GM19395 (cell line): ENCODE measurements around the gene CPT2.
A peak's percentile ranks its signal among the peaks of the same experiment; 100 is the strongest.

Experiments
- ATAC-seq: cut with Tn5 transposase; IDR thresholded peaks from one replicate; pipeline ENCODE4 v1.9.1; 2021; ENCODE audit warnings: mild to moderate bottlenecking, moderate library complexity; ENCODE audit not compliant: unreplicated experiment

The CPT2 gene

GRCh38 chr1:53214376-53214940 is 17.8 kb downstream of the CPT2 start:
- no peak for ATAC-seq

- ATAC-seq: no peak
Observed at GRCh38 chr1:53218201-53218600, 21.6 kb downstream of the CPT2 start.

- no peak for ATAC-seq
Observed at GRCh38 chr1:53219711-53220110, 23.1 kb downstream of the CPT2 start.

GRCh38 chr1:53220171-53220961 is 23.7 kb downstream of the CPT2 start, which contains the start of gene CZIB:
TSS of gene CZIB (minus strand) at chr1:53220634. CDS start at chr1:53220575, 59 bp downstream.
- peak; percentile 95 for ATAC-seq

DNA sequence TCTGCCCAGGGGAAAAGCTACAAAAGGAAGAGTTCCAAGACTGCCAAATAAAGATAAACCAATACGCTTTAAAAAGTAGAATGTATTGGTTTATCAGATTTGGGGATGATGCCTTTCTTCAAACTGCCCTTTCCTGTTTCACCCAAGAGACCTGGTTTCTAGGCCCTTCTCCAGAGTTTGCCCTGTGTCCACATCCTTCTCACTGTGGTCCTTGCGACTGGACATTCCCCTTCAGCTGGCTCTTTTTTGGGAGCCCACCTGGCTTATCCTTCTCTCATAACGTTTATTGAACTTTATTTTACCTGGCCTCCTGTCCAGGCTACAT is 24.3 kb downstream of the CPT2 start:
- no peak for ATAC-seq

- no peak for ATAC-seq
Observed at GRCh38 chr1:53237638-53238037, 41.0 kb downstream of the CPT2 start.

DNA sequence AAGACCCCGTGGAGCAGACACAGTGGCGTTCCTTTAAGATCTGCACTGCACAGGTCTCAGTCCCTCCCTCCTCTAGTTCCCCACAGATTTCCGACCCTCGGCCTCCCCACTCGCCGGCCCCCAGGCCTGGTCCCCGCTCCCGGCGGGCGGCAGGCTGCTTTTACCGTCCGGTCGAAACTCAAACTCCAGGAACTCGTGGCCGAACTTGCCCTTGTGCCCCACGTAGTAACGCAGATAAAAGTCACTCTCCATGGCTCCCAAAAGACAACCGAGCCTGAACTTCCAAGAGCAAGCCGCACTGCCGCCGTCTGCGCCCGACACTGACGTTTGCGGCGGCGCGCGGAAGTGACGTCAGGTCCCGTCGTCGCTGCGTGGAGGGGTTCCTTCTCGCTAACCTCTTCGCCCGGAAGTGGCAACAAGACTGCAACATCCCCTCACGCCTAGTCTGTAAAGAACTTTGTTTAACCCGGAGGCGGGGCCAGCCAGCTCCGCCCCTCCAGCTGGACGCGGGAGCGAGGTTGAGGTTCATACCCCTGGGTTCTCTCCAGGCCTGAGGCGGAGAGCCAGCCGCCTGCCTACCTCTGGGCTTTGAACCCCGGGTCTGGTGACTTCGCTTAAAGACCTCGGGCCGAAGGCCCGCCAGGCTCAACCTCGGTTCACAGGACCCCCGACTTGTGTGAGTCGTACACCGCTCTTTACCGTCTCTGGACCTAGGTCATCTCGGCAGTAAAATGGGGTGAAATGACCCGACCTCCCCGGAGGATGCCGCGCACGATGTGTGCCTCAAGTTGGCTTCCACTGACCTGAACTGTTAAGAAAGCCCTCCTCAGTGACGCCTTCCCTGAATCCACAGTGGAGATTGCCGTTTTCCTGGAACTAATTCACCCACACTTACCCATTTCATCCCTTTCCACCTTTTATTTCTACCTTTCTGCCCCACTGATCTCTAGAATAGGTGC is 41.9 kb downstream of the CPT2 start, which contains the start of gene MAGOH:
Gene MAGOH (minus strand): TSS at position 322 of the 959 bp plus-strand sequence. CDS start 70 bp downstream, at position 252.
- peak; percentile 99 for ATAC-seq

GRCh38 chr1:53241828-53242227 is 45.2 kb downstream of the CPT2 start:
- ATAC-seq: no peak

GRCh38 chr1:53242381-53242780 is 45.8 kb downstream of the CPT2 start:
- no peak for ATAC-seq

- ATAC-seq: no peak
Observed at GRCh38 chr1:53244141-53244540, 47.5 kb downstream of the CPT2 start.

DNA sequence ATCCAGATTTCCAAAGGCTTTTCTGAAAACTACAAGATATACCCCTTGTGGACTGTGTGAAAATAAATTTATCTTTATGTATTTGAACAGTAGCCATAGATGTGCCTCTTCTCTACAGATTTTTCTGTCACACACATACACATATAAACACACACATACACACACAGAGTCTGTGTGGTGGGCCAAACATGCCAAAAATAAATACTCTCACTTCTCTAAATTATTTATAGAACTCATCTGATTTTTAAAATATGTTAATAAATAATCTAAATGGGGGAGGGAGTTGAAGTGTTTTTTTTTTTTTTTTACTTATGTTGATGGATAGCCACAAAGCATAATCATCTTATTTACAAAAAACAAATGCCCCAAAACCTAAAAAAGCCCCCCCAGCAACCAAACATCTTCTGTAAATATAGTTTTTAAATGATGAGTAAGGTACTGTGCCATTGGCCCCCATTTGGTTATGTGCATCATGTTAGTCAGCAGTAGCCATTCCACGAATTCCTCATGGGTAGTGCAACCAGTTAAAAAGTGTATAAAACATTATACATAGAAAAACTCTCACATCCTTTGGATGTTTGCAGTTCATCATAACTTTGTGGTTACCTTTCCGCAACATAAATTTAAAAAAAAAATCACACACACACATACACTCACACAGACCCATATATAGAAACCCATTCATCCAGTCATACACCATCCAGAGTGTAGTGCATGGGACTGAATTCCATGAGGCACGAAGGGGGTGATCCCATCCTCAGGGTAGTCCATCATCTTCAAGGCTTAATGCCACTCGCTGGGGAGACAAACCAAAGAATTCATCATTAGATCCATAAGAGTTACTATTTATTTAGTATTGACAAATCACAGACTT is 49.9 kb downstream of the CPT2 start:
- ATAC-seq: no peak

- no peak for ATAC-seq
Observed at GRCh38 chr1:53249706-53250105, 53.1 kb downstream of the CPT2 start.

DNA sequence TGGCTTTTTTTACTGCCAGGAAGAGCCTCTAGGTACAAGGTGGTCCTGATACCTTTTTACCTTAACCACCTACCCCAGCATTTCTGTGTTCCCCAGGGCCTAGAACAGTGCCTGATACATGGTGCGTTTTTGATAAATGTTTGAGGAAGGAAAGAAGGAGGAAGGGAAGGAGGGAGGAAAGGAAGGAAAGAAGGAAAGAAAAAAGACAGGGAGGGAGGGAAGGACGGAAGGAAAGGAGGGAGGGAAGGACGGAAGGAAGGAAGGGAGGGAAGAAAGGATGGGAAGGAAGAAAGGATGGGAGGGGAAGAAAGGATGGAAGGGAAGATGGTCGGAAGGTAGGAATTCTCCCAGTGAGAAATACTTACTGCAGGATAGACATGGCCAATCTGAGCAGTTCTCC is 53.7 kb downstream of the CPT2 start:
- no peak for ATAC-seq

DNA sequence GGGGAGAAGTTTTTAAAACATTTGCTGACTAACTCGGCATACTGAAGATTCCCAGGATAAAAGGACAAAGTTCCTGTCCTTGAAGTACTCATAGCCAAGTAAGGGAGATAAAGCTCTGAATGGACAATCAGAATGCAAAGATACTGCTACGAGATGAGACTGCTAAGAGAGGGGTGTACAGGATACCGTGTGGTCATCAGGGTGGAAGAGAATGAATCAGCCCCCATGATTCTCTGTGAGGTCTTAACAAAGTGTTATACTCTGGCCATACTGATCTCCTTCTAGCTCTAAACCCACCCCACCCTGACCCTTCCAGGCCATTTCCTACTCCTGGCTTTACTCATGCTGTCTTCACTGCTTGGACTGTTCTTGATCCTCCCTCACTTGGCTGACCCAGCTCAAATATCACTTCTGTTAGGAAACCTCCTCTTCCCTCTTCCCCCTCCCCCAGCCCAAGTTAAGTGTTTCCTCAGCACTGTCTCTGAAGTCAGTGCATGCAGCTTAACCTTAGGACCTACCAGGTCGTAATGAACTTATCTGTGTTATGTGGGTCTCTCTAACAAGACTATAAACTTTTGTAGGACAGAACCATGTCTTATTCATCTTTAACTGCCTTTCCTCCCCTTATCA is 57.5 kb downstream of the CPT2 start:
- ATAC-seq: no peak

- ATAC-seq: no peak
Observed at GRCh38 chr1:53255031-53255430, 58.4 kb downstream of the CPT2 start.

DNA sequence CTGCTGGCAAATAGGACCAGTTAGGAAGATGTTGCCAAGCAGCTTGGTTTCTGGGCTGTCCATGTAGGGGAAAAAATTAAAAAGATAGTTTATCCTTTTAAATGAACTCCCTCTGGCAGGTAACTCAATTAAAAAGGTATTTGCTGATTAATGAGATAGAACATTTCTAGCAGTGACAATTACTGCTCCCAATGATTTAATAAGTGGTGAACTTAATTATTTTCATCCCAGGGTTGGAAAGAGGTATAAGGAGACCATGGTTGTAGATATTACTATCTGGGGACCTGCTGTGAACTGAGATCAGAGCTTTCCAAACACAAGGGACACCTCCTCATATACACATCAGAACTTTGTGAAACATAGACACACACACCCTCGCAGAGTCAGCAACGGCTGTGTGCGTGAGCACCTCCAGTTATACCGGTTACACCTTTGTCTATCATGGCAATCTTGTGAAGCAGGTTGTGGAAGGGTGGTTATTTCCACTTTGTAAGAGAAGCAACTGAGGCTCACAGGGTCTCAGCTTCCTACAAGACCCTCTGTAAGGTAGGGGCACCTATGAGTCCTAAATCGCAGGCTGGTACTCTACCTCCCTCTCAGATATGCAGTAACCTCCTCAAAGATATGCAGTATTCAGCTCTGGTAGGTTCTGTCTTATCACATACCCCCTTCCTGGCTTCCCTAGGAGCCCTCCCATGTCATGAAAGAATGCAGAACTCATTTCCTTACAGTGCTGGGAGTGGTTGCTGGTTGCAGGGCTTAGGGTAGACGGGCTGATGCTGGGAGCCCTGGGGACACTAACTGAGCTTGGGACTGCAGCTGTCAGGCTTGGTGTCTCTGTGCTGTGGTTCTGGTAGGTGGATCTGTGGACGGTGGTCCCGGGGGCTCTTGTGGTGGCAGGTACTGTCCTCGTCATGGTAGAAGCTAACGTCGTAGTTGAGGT is 60.2 kb downstream of the CPT2 start:
- no peak for ATAC-seq

DNA sequence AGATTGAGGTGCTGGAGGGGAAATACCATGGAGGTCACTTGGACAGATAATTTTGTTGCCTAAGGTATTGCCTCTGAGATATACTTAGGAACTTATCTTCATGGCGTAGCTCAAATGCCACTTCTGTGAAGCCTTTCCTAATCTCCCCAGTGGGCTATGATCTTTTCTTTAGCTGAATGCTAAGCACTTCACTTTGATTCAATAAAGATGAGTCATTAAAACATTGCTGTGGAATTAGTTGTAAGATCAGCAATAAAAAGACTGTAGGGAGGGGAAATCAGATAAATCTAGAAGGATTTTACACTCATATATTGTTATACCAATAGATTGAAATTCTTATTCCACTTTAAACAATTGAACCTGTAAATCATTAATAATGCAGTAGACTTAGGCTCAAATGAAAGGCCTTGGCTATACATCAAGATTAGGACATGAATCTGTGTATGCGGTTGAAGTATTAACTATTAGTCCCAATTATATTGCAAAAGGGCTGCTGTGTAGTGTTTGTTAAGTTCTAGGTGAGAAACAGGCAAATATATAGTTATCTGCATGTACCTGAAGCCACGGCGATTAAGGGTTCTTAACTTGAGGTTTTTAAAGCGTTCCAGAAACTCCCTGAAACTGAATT is 60.9 kb downstream of the CPT2 start:
- ATAC-seq: no peak

- ATAC-seq: no peak
Observed at GRCh38 chr1:53258216-53258615, 61.6 kb downstream of the CPT2 start.
